Keratinocyte (primary cell): ENCODE data around the gene ROR2.

Experiments
- CTCF ChIP-seq, 3 experiments: IDR thresholded peaks in 1 of 3; conservative IDR thresholded peaks in 1 of 3; optimal IDR thresholded peaks in 1 of 3; 2 replicates in 2 of 3; 3 replicates in 1 of 3; pipeline versions ENCODE3 to v1.5.1; 2011; ENCODE audit warnings: low read length in 3 of 3, mild to moderate bottlenecking in 3 of 3, moderate library complexity in 2 of 3, control low read depth in 1 of 3, inconsistent platforms in 1 of 3; ENCODE audit not compliant: insufficient read depth in 2 of 3; ENCODE audit errors: extremely low read depth in 1 of 3
- EZH2 ChIP-seq: IDR thresholded peaks from one replicate; pipeline ENCODE4 v1.6.1; 2012; ENCODE audit warnings: inconsistent platforms, mild to moderate bottlenecking, low read length, moderate library complexity

GRCh38 chr9:91832322-91832721 lies 117.7 kb downstream of the ROR2 start:
- TF ChIP-seq CTCF (optimal IDR thresholded peaks at IDR 0.05 in 1 of 3, IDR thresholded peaks at IDR 0.05 in 1 of 3, conservative IDR thresholded peaks at IDR 0.05 in 1 of 3; ENCODE audit: extremely low read depth in 1 of 3, insufficient read depth in 2 of 3, low read length in 3 of 3), result no peak
- TF ChIP-seq EZH2, result no peak
